Epithelial cell of prostate (primary cell): ENCODE results near the gene PTPRJ.
"Not testable (repeated sequence)": the region's sequence is repeated elsewhere in the genome, so short reads cannot be mapped to it uniquely, and the experiment has no call there.

Experiments used
- DNase-seq: peaks from one replicate; pipeline ENCODE4 v3.0.0-alpha.2; 2011; ENCODE audit warnings: low read depth, low spot score
- H3K27ac ChIP-seq: fragments of 450-650 bp; 2 replicates; pipeline ENCODE4 v1.5.1; 2017; ENCODE audit warnings: mild to moderate bottlenecking

Gene PTPRJ

DNA sequence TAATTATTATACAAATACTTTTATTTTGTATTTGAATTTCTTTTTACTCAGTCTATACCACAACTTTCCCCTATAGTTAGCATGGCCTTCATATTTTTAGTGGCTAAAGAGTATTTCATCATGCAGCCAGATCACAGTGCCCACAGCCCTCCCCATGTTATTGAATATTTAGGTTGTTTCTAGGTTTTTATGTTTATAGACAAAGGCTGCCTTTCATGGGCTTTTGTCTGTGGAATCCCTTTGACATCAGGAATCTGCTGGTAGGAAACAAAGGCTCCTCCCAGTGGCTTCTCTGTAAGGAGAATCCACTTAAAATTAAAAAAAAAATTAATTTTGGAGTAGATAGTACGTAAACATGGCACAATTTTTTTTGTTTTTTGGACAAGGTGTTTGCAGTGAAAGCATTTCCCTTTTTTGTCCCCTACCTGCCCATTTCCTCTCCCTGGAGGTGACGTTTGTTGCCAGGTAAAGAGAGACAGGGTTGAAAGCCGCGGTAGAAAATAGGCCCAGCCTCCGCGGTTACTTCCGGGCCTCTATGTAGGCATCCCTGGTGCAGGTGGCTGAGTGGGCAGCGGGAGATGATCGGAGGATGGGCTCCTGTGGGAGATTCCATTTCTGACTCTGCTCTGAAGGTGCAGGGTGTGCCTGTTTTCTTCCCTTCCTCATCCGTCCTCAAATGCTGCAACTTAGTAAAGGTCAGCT is 154.0 kb downstream of the PTPRJ start:
- no peak for DNase-seq

DNA sequence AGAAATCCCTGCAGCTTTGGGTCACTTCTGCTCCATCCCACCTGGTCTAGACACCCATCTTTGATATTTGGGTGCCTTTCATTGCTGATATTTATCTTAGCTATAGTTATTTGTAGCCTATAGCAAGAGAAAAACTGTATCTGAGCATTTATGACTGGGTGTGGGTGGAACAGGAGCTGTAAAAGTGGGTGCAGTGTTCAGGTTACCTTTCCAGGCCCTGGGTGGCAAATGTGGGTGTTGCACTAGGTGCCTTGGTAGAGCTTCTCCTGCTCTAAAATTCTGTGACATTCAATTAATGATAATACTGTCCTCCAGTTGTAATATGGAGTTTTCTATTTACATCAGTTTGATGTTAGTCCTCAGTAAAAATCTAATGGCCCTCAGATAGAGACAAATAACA is 157.9 kb downstream of the PTPRJ start:
- no peak overlapping the region for H3K27ac ChIP-seq
- no peak for DNase-seq

More for the DNA sequence above, 154.0 kb downstream of the PTPRJ start:
- no peak overlapping the region for H3K27ac ChIP-seq

DNA sequence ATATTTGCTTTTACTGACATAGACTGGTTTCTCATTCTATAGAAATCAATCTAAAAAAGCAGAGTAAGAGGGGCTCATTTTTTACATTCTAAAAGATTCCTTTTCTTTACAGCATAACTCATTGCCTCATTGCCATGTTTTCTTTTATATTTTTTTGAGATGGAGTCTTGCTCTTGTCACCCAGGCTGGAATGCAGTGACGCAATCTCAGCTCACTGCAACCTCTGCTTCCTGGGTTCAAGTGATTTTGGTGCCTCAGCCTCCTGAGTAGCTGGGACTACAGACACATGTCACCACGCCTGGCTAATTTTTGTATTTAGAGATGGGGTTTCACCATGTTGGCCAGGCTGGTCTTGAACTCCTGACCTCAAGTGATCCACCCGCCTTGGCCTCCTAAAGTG is 159.5 kb downstream of the PTPRJ start:
- not testable (repeated sequence) for H3K27ac ChIP-seq

DNA sequence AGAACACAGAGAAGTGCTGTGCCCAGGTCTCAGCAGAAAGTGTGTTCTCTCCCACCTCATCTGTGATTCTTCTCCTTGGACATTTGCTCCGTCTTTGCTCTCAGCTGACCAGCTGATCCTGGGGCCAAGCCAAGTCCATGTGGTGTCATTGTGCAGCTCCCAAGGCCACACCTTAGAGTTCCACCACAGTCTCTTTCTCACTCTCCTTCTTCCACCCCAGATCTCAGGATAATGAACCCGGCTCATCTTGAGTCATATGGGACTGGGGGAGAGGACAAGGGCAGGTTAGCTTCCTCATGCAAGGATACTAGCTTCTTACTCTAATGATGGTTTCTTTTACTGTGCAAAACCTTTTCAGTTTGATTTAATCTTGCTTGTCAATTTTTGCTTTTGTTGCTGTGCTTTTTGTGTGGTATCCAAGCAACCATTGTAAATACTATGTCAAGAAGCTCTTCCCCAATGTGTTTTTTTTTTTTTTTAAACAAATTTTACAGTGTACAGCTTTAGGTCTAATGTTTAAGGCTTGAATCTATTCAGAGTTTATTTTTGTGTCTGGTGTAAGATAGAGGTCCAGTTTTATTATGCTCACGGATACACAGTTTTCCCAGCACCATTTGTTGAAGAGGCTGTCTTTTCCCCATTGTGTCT is 161.2 kb downstream of the PTPRJ start:
- H3K27ac ChIP-seq = no peak overlapping the region
- no peak for DNase-seq

More for the DNA sequence above, 159.5 kb downstream of the PTPRJ start:
- not testable (repeated sequence) for DNase-seq

DNA sequence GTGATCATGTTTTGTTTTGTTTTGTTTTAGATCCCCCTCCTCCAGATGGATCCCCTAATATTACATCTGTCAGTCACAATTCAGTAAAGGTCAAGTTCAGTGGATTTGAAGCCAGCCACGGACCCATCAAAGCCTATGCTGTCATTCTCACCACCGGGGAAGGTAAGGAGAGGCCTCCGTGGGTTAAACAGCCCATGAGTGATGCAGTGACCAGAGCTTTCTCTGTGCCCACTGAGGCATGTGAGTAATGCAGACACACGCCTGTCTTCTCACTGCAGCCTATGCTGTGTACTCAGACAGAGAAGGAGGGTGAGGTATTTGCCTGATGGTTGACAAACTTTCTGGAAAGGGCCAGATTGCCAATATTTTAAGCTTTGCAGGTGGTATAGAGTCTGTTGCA is 162.5 kb downstream of the PTPRJ start:
- no peak overlapping the region for H3K27ac ChIP-seq
- no peak for DNase-seq

DNA sequence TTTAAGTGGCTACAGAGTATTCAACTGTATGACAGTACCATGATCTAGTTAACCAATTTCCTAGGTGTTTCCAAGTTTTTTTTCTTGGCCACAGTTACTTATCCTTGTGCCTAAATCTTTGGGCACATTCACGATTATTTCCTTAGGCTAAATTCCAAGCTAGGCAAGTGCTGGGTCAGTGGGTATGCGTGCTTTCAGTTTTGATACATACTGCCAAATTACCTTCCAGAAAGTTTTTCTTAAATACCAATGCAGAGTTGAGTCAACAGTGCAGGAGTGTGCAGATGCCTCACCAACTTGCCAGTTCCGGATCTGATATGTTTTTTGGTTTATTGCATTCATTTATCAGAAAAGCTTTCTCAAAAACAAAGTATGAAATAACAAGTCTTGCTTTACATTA is 168.4 kb downstream of the PTPRJ start:
- no peak for DNase-seq
- peak overlapping the region; percentile 69 for H3K27ac ChIP-seq

DNA sequence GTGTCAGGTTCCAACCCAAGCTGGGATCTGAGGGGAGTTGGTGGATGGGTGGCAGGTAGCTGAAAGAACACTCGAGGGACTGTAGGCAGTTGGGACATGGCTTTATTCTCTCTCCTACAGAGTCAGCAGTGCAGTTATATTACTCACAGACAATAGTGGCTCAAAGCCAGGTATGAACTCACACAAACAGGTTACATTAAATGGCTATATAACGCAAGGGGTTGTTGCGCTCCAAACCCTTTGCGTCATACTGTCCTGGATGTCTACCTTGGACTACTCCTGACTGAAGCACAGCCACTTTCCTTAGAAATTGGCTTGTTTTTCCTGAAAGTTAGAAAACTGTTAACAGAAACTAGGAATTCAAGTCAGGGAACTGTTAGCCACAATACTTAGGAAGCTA is 169.9 kb downstream of the PTPRJ start:
- DNase-seq = peak; percentile 61
- H3K27ac ChIP-seq = peak overlapping the region; percentile 69

DNA sequence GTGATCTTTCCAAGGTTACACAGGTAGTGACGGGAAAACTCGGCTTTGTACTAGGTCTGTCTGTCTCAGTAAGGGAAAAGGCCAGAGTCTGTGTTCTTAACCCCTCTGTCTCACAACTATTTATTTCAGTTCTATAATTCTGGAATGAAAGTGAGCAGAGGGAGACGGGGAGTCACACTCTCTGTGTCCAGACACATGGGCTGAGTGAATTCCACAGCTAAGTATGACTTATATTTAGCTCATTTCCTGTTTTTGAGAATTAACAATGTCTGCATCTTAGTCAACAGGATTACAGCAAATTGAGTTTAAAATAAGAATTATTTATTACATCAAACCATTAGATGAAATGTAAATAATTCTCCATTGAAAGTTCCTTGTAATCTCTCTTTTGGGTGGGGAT is 173.8 kb downstream of the PTPRJ start:
- no peak for DNase-seq
- H3K27ac ChIP-seq = peak overlapping the region; percentile 80

DNA sequence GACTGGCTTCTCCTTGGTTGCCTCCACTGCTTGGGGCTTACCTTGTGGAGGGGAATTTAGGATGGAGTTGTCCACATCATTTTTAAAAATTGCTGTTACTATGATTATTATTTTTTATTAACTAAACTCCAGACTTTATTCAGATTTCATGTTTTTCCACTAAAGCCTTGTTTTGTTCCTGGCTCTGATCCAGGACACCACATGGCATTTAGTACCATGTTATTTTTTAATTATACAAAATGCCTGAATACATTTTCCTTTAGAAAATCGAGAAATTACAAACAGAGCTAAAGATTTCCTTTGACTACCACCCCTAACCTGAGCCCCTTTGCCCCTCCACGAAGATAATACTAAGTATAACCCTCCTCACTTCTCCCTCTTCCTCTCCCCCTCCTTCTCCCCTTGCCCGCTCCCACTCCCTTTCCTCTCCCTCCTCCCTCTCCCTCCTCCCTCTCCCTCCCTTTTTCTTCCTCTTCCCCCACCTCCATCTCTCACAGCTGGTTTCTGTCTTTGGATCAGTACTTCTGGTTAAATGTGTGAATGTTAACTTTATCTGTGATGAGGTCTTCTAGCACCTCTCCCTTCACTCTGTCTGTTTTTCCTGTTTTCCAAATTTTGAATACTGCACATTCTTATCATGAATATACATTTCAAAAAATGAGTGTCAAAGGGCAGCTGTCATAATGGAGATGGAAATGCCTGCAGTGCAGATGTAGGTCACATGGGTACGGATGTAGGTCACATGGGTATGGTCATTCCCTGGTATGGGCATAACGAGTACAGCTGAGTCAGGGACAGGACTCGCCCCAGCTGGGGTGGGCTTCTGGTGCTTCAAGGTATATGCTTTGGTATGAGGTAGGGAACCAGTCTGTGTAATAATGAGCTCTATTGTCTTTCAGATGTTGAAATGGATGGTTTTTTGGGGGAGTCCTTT is 181.9 kb downstream of the PTPRJ start:
- no peak for DNase-seq
- no peak overlapping the region for H3K27ac ChIP-seq

DNA sequence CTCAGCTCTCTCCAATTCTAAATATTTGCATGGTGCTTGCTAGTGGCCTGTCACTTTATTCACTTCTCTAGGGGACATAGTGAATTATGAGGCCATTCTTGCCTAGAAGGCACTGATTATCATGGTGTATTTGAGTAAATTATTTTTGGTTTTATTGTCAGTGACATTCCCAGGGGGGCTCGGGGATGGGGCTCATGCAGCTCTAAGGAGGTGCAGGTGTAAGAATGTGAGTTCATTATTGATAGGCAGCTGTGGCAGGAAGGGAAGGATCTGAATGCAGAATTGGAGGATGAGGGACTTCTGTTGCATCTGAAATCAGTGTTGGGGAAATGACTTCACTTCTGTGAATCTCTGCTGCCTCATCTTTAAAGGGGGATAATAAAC is 182.5 kb downstream of the PTPRJ start:
- no peak for DNase-seq

DNA sequence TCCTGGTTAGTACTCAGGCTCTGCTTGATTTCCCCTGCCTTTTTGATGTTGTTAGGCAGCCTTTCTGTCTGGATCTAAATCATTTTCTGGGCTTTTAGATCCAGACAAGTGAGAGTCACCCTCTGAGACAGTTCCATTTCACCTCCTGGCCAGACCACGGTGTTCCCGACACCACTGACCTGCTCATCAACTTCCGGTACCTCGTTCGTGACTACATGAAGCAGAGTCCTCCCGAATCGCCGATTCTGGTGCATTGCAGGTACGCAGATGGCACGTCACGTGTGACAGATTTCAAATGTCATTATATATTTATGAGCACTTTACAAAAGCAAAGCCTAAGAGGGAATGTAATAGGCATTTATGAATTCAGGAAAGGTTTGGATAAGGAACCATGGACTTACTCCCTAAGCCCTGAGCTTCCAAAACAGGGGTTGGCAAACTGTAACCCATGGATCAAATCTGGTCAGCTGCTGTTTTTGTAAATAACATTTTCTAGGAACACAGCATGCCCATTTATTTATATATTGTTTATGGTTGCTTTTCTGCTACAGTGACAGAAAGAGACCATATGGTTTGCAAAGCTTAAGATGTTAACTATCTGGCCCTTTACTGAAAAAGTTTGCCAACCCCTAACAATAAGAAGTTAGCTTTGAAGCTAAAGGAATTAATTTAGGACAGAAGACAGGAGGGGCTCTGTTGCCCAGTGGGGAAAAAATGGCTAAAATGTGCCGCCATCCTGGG is 183.2 kb downstream of the PTPRJ start:
- DNase-seq = no peak

More for the DNA sequence above, 182.5 kb downstream of the PTPRJ start:
- H3K27ac ChIP-seq = no peak overlapping the region

DNA sequence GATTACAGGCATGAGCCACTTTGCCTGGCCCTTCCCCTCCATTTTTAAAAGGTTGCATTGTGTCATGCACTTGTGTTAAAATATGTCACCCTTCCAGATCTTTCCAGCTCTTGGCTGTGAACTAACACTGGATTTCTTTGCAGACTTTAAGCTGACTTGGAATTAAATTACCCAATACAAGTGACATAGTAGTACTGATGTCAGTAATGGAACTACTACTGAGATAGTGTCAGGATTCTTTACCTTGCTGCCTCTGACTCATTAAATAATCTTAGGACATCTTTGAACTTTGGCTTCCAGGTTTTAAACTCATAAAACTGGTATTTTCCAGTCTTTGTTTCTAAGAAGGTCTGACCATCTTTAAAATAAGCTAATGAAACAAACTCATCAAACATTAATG is 184.5 kb downstream of the PTPRJ start:
- DNase-seq = no peak

More for the DNA sequence above, 183.2 kb downstream of the PTPRJ start:
- H3K27ac ChIP-seq = no peak overlapping the region

DNA sequence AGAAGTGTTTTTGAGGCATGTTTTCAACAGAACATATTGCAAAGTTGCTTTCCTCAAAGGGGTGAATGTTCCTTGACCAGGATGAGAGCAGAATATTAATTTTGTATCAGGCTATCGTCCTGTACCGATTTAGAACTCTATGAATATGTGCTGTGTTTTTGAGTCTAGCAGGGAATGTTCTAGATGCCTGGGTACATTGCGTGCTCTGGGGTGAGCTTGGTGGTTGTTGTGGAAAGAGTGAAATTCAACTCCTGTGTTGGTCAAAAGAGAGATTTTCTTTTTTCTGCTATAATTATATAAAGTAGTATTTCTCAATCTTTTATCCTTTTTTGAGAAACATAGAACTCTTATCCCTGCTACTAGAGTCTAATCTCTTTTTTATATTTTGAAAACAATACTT is 185.1 kb downstream of the PTPRJ start:
- H3K27ac ChIP-seq = no peak overlapping the region
- no peak for DNase-seq

More for the DNA sequence above, 184.5 kb downstream of the PTPRJ start:
- no peak overlapping the region for H3K27ac ChIP-seq

DNA sequence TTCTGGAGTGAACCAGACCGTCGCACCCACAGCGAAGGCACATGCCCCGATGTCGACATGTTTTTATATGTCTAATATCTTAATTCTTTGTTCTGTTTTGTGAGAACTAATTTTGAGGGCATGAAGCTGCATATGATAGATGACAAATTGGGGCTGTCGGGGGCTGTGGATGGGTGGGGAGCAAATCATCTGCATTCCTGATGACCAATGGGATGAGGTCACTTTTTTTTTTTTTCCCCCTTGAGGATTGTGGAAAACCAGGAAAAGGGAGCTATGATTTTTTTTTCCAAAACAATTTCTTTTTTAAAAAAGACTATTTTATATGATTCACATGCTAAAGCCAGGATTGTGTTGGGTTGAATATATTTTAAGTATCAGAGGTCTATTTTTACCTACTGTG is 187.0 kb downstream of the PTPRJ start:
- DNase-seq = no peak
- H3K27ac ChIP-seq = no peak overlapping the region

DNA sequence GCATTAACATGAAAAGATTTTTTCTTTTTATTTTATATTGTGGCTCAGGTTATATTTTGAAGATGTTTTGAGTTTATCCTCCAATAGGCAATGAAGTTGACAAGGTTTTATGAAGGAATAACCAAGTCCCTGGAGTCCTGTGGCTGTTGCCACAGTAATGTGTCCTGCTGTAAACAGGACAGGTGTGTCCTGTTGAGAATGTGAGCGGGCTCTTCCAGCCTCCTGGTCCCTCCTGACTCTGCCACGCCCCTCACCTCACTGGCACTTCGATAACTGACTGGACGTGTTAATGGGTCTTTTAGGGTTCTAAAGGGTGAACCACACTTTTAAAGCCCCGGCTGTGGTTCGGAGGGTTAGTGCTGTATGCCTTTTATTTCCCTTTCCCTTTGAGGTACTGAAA is 188.5 kb downstream of the PTPRJ start:
- no peak for DNase-seq
- H3K27ac ChIP-seq = no peak overlapping the region

DNA sequence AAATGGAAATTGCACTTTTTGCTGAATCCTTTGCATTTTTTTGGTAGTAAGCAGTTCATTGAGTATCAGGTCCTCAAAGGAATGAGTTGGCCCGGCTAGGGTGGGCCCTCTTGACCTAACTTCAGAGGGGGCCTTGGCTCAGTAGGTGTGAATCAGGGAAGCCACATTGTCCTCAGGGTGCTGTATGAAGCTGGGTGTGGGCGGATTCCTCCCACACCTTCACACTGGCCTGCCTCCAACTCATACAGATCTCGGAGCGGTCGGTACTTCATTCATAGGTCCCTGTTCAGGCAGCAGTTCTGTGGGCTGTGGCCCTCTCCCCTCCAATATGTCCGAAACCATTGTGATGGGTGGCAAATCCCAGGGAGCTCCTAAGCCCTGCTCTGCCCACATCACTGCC is 188.9 kb downstream of the PTPRJ start:
- no peak for DNase-seq
- no peak overlapping the region for H3K27ac ChIP-seq

DNA sequence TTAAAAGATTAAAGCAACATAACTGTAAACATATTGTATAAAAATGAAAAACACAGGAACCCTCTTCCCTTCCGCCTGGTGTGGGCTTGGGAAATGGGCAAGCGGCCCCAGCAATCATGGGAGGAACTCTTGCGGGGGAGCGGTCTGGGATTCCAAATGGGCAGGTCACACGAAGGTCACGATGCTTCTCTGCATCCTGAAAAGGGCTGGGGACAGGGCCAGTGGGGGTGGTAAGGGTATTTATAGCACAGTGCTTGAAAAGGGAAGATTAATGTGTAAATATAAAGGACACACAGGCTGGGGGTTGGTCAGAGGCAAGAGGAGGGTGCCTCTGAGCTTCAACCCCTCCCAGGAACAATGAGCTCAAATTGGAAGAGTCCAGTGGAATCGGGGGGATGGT is 189.4 kb downstream of the PTPRJ start:
- no peak overlapping the region for H3K27ac ChIP-seq

DNA sequence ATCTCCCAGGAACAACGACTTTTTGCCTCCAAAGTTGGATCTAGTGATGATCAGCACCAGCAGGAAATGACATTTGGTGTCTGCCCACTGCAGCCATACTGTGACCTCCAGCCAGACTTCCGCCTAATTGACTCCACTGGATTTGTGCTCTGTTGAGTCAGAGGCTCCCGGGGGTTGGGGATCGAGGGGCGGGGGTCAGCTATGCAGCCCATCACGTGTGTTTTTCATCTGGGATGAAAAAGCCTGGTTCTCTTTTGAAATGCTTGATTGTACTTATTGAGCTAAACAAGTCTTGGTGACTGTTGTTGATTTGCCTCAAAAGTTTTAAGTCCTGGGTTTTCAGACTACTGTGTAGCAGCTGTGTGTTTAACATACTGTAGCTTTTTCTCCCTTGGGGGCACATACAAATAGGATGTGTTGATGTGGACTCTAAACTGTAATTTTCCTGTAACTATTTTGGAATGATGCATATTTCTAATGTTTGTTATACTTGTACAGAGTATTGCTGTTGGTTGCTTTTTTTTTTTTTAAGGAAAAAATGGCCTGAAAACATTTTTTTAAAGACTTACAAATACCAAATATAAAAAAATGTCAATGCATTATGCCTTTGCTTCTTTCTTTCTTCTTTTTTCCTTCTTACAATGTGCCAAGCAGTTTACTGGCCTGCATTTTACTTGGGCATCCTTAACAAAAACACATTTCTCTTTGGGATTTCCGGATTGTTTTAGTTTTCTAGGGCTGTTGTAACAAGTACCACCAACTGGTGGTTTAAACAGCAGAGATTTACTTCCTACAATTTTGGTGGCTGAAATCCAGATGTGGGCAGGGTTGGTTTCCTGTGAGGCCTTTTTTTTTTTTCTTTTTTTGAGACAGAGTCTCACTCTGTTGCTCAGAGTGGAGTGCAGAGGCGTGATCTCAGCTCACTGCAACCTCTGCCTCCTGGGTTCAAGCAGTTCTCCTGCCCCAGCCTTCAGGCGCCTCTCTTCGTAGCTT is 190.2 kb downstream of the PTPRJ start:
- no peak for DNase-seq

More for the DNA sequence above, 189.4 kb downstream of the PTPRJ start:
- DNase-seq = no peak

More for the DNA sequence above, 190.2 kb downstream of the PTPRJ start:
- H3K27ac ChIP-seq = no peak overlapping the region
